ENCODE measurements around the gene TOMM22.
"Not testable (repeated sequence)": the region's sequence is repeated elsewhere in the genome, so short reads cannot be mapped to it uniquely, and the experiment has no call there.

The TOMM22 gene

GRCh38 chr22:38681582-38682335 is at the start of gene TOMM22:
Gene TOMM22 (plus strand): TSS chr22:38681957. CDS start chr22:38681979, 22 bp downstream.
- peak; percentile 93 for DNase-seq

DNA sequence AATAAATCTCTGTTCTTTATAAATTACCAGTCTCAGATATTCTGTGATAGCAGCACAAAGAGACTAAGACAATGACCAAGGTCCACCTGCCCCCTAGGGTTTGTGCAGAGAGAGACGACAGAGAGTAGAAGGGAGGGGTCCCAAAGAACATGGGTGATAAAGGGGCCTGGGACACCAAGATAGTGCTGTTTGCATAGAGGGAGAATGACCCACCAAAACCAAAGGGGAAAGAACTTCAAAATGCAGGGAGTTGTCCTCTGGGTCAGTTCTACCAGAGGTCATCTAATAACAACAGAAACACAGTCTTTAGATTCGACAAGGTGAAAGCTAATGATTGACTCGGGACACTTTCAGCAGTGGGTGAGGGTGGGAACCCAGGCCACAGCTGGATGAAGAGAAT is 49.2 kb upstream of the TOMM22 start:
- no peak for DNase-seq

GRCh38 chr22:38638216-38638615 is 43.5 kb upstream of the TOMM22 start:
- no peak for DNase-seq

GRCh38 chr22:38638728-38639127 is 43.0 kb upstream of the TOMM22 start:
- peak; percentile 70 for DNase-seq

DNA sequence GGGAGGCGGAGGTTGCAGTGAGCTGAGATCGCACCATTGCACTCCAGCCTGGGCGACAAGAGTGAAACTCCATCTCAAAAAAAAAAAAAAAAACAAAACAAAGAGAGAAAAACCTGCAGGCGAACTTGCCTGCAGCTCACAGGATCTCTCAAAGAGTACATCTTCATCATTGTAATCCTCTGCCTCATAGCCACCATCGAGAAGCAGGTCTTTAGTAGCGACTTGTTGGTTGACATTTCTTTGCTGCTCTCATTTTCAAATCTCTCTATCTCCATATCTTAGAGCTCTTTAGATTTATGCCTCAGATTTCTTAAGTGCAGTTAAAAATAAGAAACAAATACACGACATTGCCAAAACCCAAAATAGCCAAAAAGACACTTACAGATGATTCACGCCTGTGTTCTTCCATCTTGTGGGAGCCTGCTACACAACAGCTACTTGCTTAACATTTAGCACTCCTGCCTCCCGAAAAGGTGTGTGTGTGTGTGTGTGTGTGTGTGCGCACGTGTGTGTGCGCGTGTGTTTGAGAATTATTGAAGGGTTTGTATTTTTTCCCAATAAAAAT is 40.2 kb upstream of the TOMM22 start:
- DNase-seq: no peak

DNA sequence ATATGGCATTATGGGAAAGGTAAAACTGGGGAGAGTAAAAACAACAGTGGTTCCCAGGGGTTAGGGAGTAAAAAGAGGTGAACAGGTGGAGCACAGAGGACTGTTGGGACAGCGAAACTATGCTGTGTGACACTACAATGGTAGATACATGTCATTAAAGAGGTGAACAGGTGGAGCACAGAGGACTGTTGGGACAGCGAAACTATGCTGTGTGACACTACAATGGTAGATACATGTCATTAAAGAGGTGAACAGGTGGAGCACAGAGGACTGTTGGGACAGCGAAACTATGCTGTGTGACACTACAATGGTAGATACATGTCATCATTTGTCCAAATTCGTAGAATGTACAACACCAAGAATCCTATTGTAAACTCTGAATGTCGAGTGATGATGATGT is 37.5 kb upstream of the TOMM22 start:
- DNase-seq: not testable (repeated sequence)

- DNase-seq: no peak
Observed at GRCh38 chr22:38645430-38645829, 36.3 kb upstream of the TOMM22 start.

- DNase-seq: no peak
Observed at GRCh38 chr22:38649841-38650522, 31.8 kb upstream of the TOMM22 start.

- no peak for DNase-seq
Observed at GRCh38 chr22:38652859-38653258, 28.9 kb upstream of the TOMM22 start.

GRCh38 chr22:38653741-38654140 is 28.0 kb upstream of the TOMM22 start:
- no peak for DNase-seq

GRCh38 chr22:38655519-38656255 is 26.1 kb upstream of the TOMM22 start:
- peak; percentile 39 for DNase-seq

DNA sequence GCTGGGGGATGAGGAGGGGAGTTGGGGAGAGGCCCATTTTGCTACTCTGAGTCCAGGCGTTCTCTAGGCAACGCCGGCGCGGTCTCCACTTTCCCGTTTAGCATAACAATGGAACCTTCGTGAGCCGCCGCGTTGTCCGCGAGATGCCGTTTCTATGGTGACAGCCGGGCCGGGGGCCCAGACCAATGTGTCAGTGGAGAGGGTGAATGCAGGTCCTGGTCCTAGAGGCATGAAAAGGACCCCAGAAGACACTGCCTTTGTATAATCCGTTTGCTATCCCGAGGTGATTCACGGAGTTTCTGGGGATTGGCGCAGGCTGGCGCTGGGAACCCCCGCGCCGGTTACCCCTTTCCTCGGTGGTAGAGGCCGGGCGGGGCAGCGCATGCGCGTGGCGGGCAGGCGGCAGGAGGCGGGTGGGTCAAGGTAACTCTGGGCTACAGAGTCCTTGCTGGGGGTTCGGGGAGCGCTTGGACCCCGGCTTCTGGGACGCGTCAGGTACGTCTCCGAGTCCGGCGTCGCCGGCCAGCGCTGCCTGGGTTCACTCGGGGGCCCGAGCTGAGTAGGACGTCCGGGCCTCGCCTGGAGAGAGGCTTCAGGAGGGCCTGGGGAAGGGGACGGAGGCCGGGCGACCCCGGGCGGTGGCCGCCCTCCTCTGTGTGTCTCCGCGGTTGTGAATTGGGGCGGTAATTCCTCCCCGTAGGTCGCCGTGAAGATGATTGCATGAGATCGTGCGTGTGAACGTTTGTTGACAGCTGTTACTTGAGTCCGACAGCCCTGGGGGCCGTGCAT is 25.3 kb upstream of the TOMM22 start, which contains the start of the genes CBY1 and FAM227A:
Gene CBY1, plus strand, starts transcription at position 383 of the 789 bp plus-strand sequence. CDS start 11,417 bp downstream, outside the sequence.
Gene FAM227A, minus strand, starts transcription at position 137 of the 789 bp plus-strand sequence. CDS start 6,224 bp downstream, outside the sequence.
- DNase-seq: peak; percentile 89

GRCh38 chr22:38657045-38657909 is 24.5 kb upstream of the TOMM22 start:
- peak; percentile 42 for DNase-seq

DNA sequence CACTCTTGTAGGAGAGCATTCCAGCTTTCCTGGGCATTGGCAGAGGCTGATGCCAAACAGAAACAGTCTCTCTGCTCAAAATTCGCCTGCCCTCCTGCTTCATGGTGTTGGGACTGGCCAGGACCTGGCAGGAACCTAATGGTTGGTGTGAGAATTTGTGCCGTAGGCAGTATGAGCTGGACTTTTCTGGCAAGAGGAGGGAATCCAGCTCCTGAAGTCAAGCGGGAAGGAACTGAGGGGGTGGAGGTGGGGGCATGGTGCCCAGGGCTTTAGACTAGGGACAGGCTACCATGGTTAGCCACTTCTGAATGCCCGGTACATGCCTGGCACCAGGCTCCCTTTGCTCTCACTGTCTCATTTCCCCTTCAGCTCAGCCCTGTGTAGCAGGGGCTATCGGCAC is 6.9 kb upstream of the TOMM22 start:
- no peak for DNase-seq

- no peak for DNase-seq
Observed at GRCh38 chr22:38675833-38676232, 5.9 kb upstream of the TOMM22 start.

GRCh38 chr22:38684895-38685294 is 3.1 kb downstream of the TOMM22 start:
- DNase-seq: no peak

DNA sequence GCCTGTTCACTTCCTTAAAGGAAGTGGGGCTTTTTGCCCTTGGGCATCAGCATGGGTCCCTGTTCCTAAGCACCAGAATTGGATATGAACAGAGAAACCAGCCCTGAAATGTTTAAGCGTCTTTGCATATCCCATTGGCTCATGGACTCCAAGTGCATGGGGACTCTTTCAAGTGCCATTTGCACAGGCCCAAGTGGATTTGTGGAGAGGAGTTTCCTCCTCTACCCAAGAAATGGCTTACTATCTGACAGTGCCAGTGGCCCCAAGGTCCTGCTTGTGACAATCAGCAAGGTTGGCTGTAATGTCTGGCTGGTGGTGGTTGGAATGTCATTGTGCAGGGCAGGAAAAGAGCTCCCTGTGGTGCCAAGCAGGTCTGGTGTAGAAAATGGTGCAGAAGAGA is 4.0 kb downstream of the TOMM22 start:
- no peak for DNase-seq

DNA sequence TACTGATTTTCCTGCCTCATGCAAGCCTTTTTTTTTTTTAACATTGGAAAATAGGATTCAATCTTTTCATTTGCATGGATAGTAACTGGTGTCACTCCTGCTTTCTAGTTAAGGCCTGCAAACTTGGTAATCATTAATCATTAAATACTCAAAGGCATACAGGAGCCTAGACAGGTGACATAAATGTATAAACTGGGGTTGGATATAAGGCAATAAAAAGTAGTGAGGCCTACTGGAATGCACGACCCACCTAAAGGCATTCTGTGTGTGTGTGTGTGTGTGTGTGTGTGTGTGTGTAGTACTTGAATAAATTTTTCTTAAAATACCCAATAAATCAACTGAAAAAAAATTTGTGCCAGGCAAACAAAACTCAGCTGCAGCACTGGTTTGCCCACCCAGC is 7.9 kb downstream of the TOMM22 start:
- no peak for DNase-seq

DNA sequence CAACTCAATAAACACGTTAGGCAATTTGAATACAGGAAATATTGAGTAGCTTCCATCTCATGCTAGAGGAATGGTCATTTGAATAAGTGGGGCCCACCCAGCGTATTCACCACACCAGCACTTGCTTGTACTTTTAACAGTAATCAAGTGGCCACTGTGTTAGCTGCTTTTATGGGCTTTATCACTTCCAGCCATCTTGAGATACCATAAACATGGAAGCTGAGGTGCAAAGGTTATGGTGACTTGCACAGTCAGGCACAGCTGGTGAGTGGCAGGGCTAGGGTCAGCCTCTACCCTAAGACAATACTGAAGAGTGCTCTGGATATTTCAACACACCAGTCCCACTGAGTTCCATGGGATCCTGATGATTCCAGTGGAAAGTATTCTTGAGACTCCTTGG is 12.3 kb downstream of the TOMM22 start:
- DNase-seq: no peak

- DNase-seq: no peak
Observed at GRCh38 chr22:38694940-38695339, 13.2 kb downstream of the TOMM22 start.

All from OCI-M1 (cell line).